HEK293 (cell line): ENCODE results near the gene ADD1.

Experiments used
- KLF10 ChIP-seq: fragments of 450-650 bp; IDR thresholded peaks from 2 replicates; pipeline ENCODE4 v1.5.1; 2018; ENCODE audit warnings: missing biosample characterization, mild to moderate bottlenecking, missing genetic modification characterization
- MYNN ChIP-seq: fragments of 450-650 bp; formaldehyde crosslinking; IDR thresholded peaks from 2 replicates; pipeline ENCODE4 v1.5.1; 2016; ENCODE audit warnings: missing biosample characterization, missing genetic modification characterization, borderline replicate concordance
- SP2 ChIP-seq: fragments of 450-650 bp; formaldehyde crosslinking; IDR thresholded peaks from 2 replicates; pipeline ENCODE4 v1.5.1; 2016; ENCODE audit warnings: missing biosample characterization, missing genetic modification characterization
- SP3 ChIP-seq: fragments of 450-650 bp; formaldehyde crosslinking; IDR thresholded peaks from 2 replicates; pipeline ENCODE4 v1.5.1; 2016; ENCODE audit warnings: missing biosample characterization, missing genetic modification characterization
- ZBTB17 ChIP-seq: fragments of 450-650 bp; formaldehyde crosslinking; IDR thresholded peaks from 2 replicates; pipeline ENCODE4 v1.5.1; 2016; ENCODE audit warnings: missing biosample characterization, missing genetic modification characterization
- ZBTB48 ChIP-seq: fragments of 450-650 bp; formaldehyde crosslinking; IDR thresholded peaks from 2 replicates; pipeline ENCODE4 v1.5.1; 2016; ENCODE audit warnings: missing biosample characterization, missing genetic modification characterization
- ZBTB8A ChIP-seq: fragments of 450-650 bp; formaldehyde crosslinking; IDR thresholded peaks from 2 replicates; pipeline ENCODE4 v1.5.1; 2016; ENCODE audit warnings: missing biosample characterization, missing genetic modification characterization
- ZIC2 ChIP-seq: fragments of 450-650 bp; formaldehyde crosslinking; IDR thresholded peaks from 2 replicates; pipeline ENCODE4 v1.5.1; 2016; ENCODE audit warnings: missing biosample characterization, missing genetic modification characterization
- ZNF112 ChIP-seq: fragments of 450-650 bp; formaldehyde crosslinking; IDR thresholded peaks from 2 replicates; pipeline ENCODE4 v1.5.0; 2017; ENCODE audit warnings: missing biosample characterization, missing genetic modification characterization
- ZNF133 ChIP-seq: fragments of 450-650 bp; formaldehyde crosslinking; IDR thresholded peaks from 2 replicates; pipeline ENCODE4 v1.5.1; 2016; ENCODE audit warnings: missing biosample characterization, missing genetic modification characterization
- ZNF146 ChIP-seq: fragments of 450-650 bp; formaldehyde crosslinking; IDR thresholded peaks from 2 replicates; pipeline ENCODE4 v1.5.1; 2016; ENCODE audit warnings: missing biosample characterization, missing genetic modification characterization
- ZNF221 ChIP-seq: fragments of 450-650 bp; formaldehyde crosslinking; IDR thresholded peaks from 2 replicates; pipeline ENCODE4 v1.5.1; 2017; ENCODE audit warnings: missing biosample characterization, missing genetic modification characterization, borderline replicate concordance
- ZNF324 ChIP-seq: fragments of 450-650 bp; formaldehyde crosslinking; IDR thresholded peaks from 2 replicates; pipeline ENCODE4 v1.5.1; 2016; ENCODE audit warnings: missing biosample characterization, missing genetic modification characterization
- ZNF350 ChIP-seq: fragments of 450-650 bp; formaldehyde crosslinking; IDR thresholded peaks from 2 replicates; pipeline ENCODE4 v1.5.0; 2017; ENCODE audit warnings: missing biosample characterization, mild to moderate bottlenecking, missing genetic modification characterization
- ZNF530 ChIP-seq: fragments of 450-650 bp; formaldehyde crosslinking; IDR thresholded peaks from 2 replicates; pipeline ENCODE4 v1.5.1; 2016; ENCODE audit warnings: low read depth, missing biosample characterization, missing genetic modification characterization
- ZNF600 ChIP-seq: fragments of 450-650 bp; formaldehyde crosslinking; IDR thresholded peaks from 2 replicates; pipeline ENCODE4 v1.5.1; 2016; ENCODE audit warnings: missing biosample characterization, missing genetic modification characterization
- ZSCAN23 ChIP-seq: fragments of 450-650 bp; formaldehyde crosslinking; IDR thresholded peaks from 2 replicates; pipeline ENCODE4 v1.5.1; 2016; ENCODE audit warnings: missing biosample characterization, missing genetic modification characterization
- TF ChIP-seq, protein P1 (sequence below): fragments of 450-650 bp; formaldehyde crosslinking; IDR thresholded peaks from 2 replicates; pipeline ENCODE4 v1.5.1; 2017; ENCODE audit warnings: missing biosample characterization, mild to moderate bottlenecking, missing genetic modification characterization, moderate library complexity
- TF ChIP-seq, protein P2 (sequence below): fragments of 450-650 bp; formaldehyde crosslinking; IDR thresholded peaks from 2 replicates; pipeline ENCODE4 v1.5.1; 2016; ENCODE audit warnings: missing biosample characterization, missing genetic modification characterization, low read depth
- TF ChIP-seq, protein P3 (sequence below): fragments of 450-650 bp; formaldehyde crosslinking; IDR thresholded peaks from 2 replicates; pipeline ENCODE4 v1.5.1; 2017; ENCODE audit warnings: missing biosample characterization, missing genetic modification characterization
- TF ChIP-seq, protein P4 (sequence below): fragments of 450-650 bp; formaldehyde crosslinking; IDR thresholded peaks from 2 replicates; pipeline ENCODE4 v1.5.1; 2016; ENCODE audit warnings: missing biosample characterization, missing genetic modification characterization
- TF ChIP-seq, protein P5 (sequence below): fragments of 450-650 bp; formaldehyde crosslinking; IDR thresholded peaks from 2 replicates; pipeline ENCODE4 v1.5.1; 2016; ENCODE audit warnings: missing biosample characterization, missing genetic modification characterization
- TF ChIP-seq, protein P6 (sequence below): fragments of 450-650 bp; formaldehyde crosslinking; IDR thresholded peaks from 2 replicates; pipeline ENCODE4 v1.5.1; 2017; ENCODE audit warnings: missing biosample characterization, missing genetic modification characterization

Gene ADD1

DNA sequence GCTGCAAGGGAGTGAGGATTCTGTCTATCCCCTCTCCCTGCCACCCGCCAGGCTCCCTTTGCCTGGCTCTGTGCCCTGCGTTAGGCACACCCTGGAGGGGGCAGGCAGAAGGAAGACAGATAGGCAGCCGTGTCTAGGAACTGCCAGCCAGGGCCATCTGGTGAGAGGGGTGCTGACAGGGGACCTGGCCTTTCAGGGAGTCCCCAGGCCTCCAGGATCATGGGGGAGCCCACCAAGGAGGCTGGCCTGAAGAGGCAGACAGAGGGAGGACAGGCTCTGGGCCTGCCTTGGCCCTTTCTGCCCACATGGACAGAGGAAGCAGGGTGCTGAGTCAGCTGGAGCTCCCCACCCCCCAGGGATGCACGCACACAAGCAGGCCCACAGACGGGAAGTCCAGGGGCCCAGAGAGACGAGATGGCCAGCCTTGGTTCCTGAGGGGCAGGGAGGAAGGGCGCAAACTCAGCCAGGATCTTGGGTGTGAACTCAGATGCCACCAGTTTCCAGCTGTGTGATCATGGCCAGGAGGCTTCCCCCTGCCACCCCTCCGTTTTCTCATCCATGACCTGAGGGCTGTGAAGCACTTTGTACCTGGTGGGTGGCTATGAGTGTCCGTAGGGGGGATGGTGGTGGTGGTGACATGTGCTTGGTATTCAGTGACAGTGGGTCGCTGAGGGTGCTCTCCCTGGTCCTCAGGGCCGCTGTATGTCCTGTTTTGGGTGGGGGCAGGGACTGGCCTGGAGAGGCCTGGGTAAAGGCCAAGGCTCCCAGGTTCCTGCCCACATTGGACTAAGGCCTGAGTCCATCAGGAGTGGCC, 49.0 kb upstream of the ADD1 start (continued):
- TF ChIP-seq, protein P1, sequence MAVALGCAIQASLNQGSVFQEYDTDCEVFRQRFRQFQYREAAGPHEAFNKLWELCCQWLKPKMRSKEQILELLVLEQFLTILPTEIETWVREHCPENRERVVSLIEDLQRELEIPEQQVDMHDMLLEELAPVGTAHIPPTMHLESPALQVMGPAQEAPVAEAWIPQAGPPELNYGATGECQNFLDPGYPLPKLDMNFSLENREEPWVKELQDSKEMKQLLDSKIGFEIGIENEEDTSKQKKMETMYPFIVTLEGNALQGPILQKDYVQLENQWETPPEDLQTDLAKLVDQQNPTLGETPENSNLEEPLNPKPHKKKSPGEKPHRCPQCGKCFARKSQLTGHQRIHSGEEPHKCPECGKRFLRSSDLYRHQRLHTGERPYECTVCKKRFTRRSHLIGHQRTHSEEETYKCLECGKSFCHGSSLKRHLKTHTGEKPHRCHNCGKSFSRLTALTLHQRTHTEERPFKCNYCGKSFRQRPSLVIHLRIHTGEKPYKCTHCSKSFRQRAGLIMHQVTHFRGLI (tag by site-specific recombination) = no peak
- TF ChIP-seq ZNF133 (no peak), ZNF350 (tag by site-specific recombination) (no peak), ZNF324 (tag by site-specific recombination) (no peak), ZNF221 (no peak), ZNF600 (tag by site-specific recombination) (no peak), SP3 (tag by site-specific recombination) (no peak), ZIC2 (tag by site-specific recombination) (peak; percentile 64; the same call in 1 of the 2 replicates), MYNN (tag by site-specific recombination) (no peak), SP2 (tag by site-specific recombination) (no peak; the same call in 1 of the 2 replicates), ZBTB48 (peak; percentile 32; the same call in 1 of the 2 replicates), ZNF530 (tag by site-specific recombination) (no peak), ZNF112 (no peak), ZSCAN23 (tag by site-specific recombination) (no peak), ZBTB8A (tag by site-specific recombination) (peak; percentile 79), KLF10 (tag by site-specific recombination) (no peak), ZBTB17 (0 out of 2 replicates have a peak, but pooled peaks have one; percentile 32), ZNF146 (tag by site-specific recombination) (no peak)
- TF ChIP-seq, protein P2, sequence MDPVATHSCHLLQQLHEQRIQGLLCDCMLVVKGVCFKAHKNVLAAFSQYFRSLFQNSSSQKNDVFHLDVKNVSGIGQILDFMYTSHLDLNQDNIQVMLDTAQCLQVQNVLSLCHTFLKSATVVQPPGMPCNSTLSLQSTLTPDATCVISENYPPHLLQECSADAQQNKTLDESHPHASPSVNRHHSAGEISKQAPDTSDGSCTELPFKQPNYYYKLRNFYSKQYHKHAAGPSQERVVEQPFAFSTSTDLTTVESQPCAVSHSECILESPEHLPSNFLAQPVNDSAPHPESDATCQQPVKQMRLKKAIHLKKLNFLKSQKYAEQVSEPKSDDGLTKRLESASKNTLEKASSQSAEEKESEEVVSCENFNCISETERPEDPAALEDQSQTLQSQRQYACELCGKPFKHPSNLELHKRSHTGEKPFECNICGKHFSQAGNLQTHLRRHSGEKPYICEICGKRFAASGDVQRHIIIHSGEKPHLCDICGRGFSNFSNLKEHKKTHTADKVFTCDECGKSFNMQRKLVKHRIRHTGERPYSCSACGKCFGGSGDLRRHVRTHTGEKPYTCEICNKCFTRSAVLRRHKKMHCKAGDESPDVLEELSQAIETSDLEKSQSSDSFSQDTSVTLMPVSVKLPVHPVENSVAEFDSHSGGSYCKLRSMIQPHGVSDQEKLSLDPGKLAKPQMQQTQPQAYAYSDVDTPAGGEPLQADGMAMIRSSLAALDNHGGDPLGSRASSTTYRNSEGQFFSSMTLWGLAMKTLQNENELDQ (tag by site-specific recombination) = no peak
- TF ChIP-seq, protein P3, sequence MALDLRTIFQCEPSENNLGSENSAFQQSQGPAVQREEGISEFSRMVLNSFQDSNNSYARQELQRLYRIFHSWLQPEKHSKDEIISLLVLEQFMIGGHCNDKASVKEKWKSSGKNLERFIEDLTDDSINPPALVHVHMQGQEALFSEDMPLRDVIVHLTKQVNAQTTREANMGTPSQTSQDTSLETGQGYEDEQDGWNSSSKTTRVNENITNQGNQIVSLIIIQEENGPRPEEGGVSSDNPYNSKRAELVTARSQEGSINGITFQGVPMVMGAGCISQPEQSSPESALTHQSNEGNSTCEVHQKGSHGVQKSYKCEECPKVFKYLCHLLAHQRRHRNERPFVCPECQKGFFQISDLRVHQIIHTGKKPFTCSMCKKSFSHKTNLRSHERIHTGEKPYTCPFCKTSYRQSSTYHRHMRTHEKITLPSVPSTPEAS (tag by site-specific recombination) = no peak
- TF ChIP-seq, protein P4, sequence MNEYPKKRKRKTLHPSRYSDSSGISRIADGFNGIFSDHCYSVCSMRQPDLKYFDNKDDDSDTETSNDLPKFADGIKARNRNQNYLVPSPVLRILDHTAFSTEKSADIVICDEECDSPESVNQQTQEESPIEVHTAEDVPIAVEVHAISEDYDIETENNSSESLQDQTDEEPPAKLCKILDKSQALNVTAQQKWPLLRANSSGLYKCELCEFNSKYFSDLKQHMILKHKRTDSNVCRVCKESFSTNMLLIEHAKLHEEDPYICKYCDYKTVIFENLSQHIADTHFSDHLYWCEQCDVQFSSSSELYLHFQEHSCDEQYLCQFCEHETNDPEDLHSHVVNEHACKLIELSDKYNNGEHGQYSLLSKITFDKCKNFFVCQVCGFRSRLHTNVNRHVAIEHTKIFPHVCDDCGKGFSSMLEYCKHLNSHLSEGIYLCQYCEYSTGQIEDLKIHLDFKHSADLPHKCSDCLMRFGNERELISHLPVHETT = no peak
- TF ChIP-seq, protein P5, sequence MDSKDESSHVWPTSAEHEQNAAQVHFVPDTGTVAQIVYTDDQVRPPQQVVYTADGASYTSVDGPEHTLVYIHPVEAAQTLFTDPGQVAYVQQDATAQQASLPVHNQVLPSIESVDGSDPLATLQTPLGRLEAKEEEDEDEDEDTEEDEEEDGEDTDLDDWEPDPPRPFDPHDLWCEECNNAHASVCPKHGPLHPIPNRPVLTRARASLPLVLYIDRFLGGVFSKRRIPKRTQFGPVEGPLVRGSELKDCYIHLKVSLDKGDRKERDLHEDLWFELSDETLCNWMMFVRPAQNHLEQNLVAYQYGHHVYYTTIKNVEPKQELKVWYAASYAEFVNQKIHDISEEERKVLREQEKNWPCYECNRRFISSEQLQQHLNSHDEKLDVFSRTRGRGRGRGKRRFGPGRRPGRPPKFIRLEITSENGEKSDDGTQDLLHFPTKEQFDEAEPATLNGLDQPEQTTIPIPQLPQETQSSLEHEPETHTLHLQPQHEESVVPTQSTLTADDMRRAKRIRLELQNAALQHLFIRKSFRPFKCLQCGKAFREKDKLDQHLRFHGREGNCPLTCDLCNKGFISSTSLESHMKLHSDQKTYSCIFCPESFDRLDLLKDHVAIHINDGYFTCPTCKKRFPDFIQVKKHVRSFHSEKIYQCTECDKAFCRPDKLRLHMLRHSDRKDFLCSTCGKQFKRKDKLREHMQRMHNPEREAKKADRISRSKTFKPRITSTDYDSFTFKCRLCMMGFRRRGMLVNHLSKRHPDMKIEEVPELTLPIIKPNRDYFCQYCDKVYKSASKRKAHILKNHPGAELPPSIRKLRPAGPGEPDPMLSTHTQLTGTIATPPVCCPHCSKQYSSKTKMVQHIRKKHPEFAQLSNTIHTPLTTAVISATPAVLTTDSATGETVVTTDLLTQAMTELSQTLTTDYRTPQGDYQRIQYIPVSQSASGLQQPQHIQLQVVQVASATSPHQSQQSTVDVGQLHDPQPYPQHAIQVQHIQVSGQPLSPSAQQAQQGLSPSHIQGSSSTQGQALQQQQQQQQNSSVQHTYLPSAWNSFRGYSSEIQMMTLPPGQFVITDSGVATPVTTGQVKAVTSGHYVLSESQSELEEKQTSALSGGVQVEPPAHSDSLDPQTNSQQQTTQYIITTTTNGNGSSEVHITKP (tag by site-specific recombination) = peak; percentile 81
- TF ChIP-seq, protein P6, sequence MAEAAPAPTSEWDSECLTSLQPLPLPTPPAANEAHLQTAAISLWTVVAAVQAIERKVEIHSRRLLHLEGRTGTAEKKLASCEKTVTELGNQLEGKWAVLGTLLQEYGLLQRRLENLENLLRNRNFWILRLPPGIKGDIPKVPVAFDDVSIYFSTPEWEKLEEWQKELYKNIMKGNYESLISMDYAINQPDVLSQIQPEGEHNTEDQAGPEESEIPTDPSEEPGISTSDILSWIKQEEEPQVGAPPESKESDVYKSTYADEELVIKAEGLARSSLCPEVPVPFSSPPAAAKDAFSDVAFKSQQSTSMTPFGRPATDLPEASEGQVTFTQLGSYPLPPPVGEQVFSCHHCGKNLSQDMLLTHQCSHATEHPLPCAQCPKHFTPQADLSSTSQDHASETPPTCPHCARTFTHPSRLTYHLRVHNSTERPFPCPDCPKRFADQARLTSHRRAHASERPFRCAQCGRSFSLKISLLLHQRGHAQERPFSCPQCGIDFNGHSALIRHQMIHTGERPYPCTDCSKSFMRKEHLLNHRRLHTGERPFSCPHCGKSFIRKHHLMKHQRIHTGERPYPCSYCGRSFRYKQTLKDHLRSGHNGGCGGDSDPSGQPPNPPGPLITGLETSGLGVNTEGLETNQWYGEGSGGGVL = 0 out of 2 replicates have a peak, but pooled peaks have one; percentile 32
